PFSK-1 (cell line): ENCODE measurements around the gene BARHL2.

ENCODE experiments used
- FOXP2 ChIP-seq: optimal IDR thresholded peaks from 2 replicates; pipeline ENCODE3; 2011; ENCODE audit warnings: borderline replicate concordance, control low read depth, inconsistent platforms; ENCODE audit not compliant: insufficient read depth; ENCODE audit errors: extremely low read length, extremely low read depth
- POLR2AphosphoS5 ChIP-seq: IDR thresholded peaks from 2 replicates; pipeline ENCODE4 v1.6.1; 2012; ENCODE audit warnings: low read depth, mild to moderate bottlenecking, control low read depth, low read length, moderate library complexity
- SIN3A ChIP-seq: IDR thresholded peaks from 2 replicates; pipeline ENCODE4 v1.6.1; 2012; ENCODE audit warnings: mild to moderate bottlenecking, low read length, moderate library complexity, borderline replicate concordance; ENCODE audit not compliant: insufficient read depth
- TAF1 ChIP-seq: IDR thresholded peaks from 2 replicates; pipeline ENCODE4 v1.6.1; 2012; ENCODE audit warnings: low read length, control low read depth, borderline replicate concordance; ENCODE audit not compliant: insufficient read depth
- TF ChIP-seq, protein P1 (sequence below), 2 experiments: IDR thresholded peaks; 2 replicates each; pipeline versions ENCODE4 v1.6.1 to v1.8.0; 2011 to 2012; ENCODE audit warnings: low read depth in 2 of 2, low read length in 2 of 2, control low read depth in 1 of 2, inconsistent platforms in 1 of 2, mild to moderate bottlenecking in 1 of 2, moderate library complexity in 1 of 2; ENCODE audit not compliant: insufficient read depth in 1 of 2

DNA sequence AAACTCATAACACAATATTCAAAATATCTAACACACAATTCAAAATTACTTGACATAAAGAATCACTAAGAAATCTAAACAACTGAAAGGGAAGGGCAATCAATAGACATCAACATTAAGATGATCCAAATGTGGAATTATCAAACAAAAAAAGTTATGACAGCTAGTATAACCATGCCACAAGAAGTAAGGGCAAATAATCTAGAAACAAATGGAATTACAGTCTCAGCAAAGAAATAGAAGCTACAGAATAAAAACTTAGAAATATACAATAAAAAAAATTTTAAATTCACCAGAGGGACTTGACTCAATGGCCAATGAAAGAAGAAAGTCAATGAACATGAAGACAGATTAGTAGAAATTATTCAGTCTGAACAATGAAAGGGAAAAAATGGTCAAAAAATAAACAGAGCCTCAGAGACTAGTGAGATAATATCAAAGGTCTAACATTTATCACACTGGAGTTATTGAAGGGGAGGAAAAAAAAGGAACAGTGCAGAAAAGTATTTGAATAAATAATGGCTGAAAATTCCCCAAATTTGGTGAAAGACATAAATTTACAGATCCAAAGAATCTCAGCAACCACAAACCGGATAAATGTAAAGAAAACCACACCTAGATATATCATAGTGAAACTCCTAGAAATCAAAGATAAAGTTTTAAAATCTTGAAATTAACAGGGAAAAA is 41.8 kb downstream of the BARHL2 start:
- TF ChIP-seq POLR2AphosphoS5 = no peak
- TF ChIP-seq TAF1 = no peak
- TF ChIP-seq, protein P1, sequence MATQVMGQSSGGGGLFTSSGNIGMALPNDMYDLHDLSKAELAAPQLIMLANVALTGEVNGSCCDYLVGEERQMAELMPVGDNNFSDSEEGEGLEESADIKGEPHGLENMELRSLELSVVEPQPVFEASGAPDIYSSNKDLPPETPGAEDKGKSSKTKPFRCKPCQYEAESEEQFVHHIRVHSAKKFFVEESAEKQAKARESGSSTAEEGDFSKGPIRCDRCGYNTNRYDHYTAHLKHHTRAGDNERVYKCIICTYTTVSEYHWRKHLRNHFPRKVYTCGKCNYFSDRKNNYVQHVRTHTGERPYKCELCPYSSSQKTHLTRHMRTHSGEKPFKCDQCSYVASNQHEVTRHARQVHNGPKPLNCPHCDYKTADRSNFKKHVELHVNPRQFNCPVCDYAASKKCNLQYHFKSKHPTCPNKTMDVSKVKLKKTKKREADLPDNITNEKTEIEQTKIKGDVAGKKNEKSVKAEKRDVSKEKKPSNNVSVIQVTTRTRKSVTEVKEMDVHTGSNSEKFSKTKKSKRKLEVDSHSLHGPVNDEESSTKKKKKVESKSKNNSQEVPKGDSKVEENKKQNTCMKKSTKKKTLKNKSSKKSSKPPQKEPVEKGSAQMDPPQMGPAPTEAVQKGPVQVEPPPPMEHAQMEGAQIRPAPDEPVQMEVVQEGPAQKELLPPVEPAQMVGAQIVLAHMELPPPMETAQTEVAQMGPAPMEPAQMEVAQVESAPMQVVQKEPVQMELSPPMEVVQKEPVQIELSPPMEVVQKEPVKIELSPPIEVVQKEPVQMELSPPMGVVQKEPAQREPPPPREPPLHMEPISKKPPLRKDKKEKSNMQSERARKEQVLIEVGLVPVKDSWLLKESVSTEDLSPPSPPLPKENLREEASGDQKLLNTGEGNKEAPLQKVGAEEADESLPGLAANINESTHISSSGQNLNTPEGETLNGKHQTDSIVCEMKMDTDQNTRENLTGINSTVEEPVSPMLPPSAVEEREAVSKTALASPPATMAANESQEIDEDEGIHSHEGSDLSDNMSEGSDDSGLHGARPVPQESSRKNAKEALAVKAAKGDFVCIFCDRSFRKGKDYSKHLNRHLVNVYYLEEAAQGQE (IDR thresholded peaks at IDR 0.05; ENCODE audit: insufficient read depth in 1 of 2, low read depth in 2 of 2, low read length in 2 of 2) = no peak
- TF ChIP-seq SIN3A = no peak
- TF ChIP-seq FOXP2 = no peak
